Lower lobe of right lung (tissue), 2 donors: ENCODE data around the gene NUDT9. TPM values are rescaled to one million over a fixed set of nuclear protein-coding genes. Genes with fewer than 3 reads are reported as not detected.
"Not testable (repeated sequence)": the region's sequence is repeated elsewhere in the genome, so short reads cannot be mapped to it uniquely, and the experiment has no call there.

Experiments
- ATAC-seq, 2 donors: fragments of 200-7000 bp; cut with Tn5 transposase; one replicate each; pipeline ENCODE4 v1.9.1; 2020 to 2022; ENCODE audit warnings: mild to moderate bottlenecking in 2 of 2, moderate library complexity in 2 of 2
- DNase-seq: peaks from one replicate; pipeline ENCODE4 v3.0.0-alpha.2; 2020
- H3K27ac ChIP-seq: fragments of 200-600 bp; one replicate; pipeline ENCODE4 v1.8.0; 2022
- H3K27me3 ChIP-seq: fragments of 200-600 bp; one replicate; pipeline ENCODE4 v1.8.0; 2022; ENCODE audit warnings: low read depth
- H3K36me3 ChIP-seq: fragments of 200-600 bp; one replicate; pipeline ENCODE4 v1.8.0; 2022; ENCODE audit warnings: mild to moderate bottlenecking
- H3K4me1 ChIP-seq: fragments of 200-600 bp; one replicate; pipeline ENCODE4 v1.8.0; 2022
- H3K4me3 ChIP-seq: fragments of 200-600 bp; one replicate; pipeline ENCODE4 v1.8.0; 2022; ENCODE audit warnings: mild to moderate bottlenecking
- H3K9me3 ChIP-seq: fragments of 200-600 bp; one replicate; pipeline ENCODE4 v1.8.0; 2022
- CTCF ChIP-seq: fragments of 200-600 bp; IDR thresholded peaks from one replicate; pipeline ENCODE4 v1.8.0; 2022; ENCODE audit warnings: antibody characterized with exemption, mild to moderate bottlenecking
- intact Hi-C: fragments of 100-400 bp; cut with DNase I; formaldehyde crosslinking; loops from one replicate; pipeline ENCODE4 v1.11.0; 2022
- total RNA-seq: library from RNA; stranded (reverse); fragmentation: NEBNext Ultra II Directional; extraction: Animal tissue kit (Norgen Biotek cat#: 25700); gene quantifications from one replicate; pipeline ENCODE4 v1.2.1, GENCODE V29; 2021
- donor health status: DM: no; HTN: yes; CAD: no; lungs with severe emphysema.

The NUDT9 gene
- total RNA-seq, 1 donor from 2014 or later: 45.3 TPM

GRCh38 chr4:87406462-87406861 lies 15.9 kb upstream of the NUDT9 start:
- Histone ChIP-seq H3K9me3 (no peaks in the 10 kb centered on the region), H3K27me3 (no peaks in the 10 kb centered on the region), H3K36me3 (no peaks in the 10 kb centered on the region), H3K4me1 (no peaks in the 10 kb centered on the region), H3K27ac (no peak overlapping the region), H3K4me3 (no peak overlapping the region)
- DNase-seq (no peak), ATAC-seq (no peak)
- no peak for TF ChIP-seq CTCF
- intact Hi-C loops: no loop called here

- H3K9me3 ChIP-seq, H3K4me1 ChIP-seq, H3K4me3 ChIP-seq, H3K27ac ChIP-seq, H3K27me3 ChIP-seq, H3K36me3 ChIP-seq, intact Hi-C loops, ATAC-seq, DNase-seq: not testable (repeated sequence)
Observed at GRCh38 chr4:87406902-87407301, 15.5 kb upstream of the NUDT9 start.

DNA sequence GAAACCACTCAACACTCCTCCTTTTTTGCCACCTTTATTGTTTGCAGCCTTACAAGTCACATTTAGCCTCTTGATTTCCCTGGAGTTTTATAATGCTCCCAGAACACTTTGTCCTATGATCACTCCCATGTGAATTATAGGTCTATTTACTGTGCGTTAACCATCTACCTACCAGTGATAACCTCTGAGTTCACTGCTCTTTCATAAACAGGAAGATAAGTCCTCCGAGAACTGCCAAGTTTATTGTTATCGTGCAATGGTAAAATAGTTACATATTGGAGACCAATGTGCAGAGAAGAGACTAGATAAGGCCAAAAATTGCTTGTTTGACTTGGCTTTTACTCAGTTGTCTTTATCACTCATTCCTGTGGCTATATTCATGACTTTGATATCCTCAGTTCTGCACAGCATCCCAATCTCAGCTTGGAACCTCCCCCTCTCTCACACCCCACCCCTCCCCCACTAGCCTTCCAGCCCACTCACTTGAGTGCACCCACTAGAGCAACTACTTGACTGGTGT lies 12.9 kb upstream of the NUDT9 start:
- H3K9me3 ChIP-seq: no peaks in the 10 kb centered on the region
- ATAC-seq (no peak), DNase-seq (no peak)
- intact Hi-C loops: no loop called here
- no peaks in the 10 kb centered on the region for H3K4me1 ChIP-seq
- no peak overlapping the region for H3K27ac ChIP-seq
- H3K36me3 ChIP-seq: no peaks in the 10 kb centered on the region
- no peak for TF ChIP-seq CTCF
- no peak overlapping the region for H3K4me3 ChIP-seq
- H3K27me3 ChIP-seq: no peaks in the 10 kb centered on the region

- no peak for TF ChIP-seq CTCF
- H3K9me3 ChIP-seq: no peaks in the 10 kb centered on the region
- no peak overlapping the region for H3K27ac ChIP-seq
- intact Hi-C loops: no loop called here
- ATAC-seq (no peak), DNase-seq (no peak)
- no peaks in the 10 kb centered on the region for H3K4me1 ChIP-seq
- no peaks in the 10 kb centered on the region for H3K36me3 ChIP-seq
- H3K27me3 ChIP-seq: no peaks in the 10 kb centered on the region
- no peak overlapping the region for H3K4me3 ChIP-seq
Observed at GRCh38 chr4:87410157-87410556, 12.2 kb upstream of the NUDT9 start.

- intact Hi-C loops: no loop called here
- no peak for TF ChIP-seq CTCF
- Histone ChIP-seq H3K9me3 (no peaks in the 10 kb centered on the region), H3K27ac (no peak overlapping the region), H3K27me3 (no peaks in the 10 kb centered on the region), H3K4me1 (no peaks in the 10 kb centered on the region), H3K4me3 (no peak overlapping the region), H3K36me3 (no peaks in the 10 kb centered on the region)
- ATAC-seq (no peak), DNase-seq (no peak)
Observed at GRCh38 chr4:87410679-87411078, 11.7 kb upstream of the NUDT9 start.

DNA sequence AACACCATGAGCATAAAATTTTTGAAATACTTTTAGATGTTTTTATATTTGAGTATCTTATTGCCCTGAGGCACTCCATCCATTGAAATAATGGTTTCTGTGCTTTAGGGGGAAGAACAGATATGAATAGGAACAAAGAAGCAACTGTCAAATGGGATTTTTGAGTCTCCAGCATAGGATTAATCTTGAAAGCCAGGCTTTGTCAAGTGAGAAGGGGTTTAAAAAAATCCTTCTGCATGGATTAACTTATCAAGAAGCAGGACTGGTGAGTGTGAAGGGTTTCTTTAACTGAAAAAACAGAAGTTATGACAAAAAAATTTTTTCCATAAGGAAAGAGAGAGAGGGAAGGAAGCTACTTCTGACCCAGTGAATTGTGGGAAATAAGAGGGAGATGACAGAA lies 7.6 kb upstream of the NUDT9 start:
- H3K9me3 ChIP-seq: no peaks in the 10 kb centered on the region
- no peak overlapping the region for H3K4me3 ChIP-seq
- H3K27ac ChIP-seq: no peak overlapping the region
- ATAC-seq: no peak
- intact Hi-C loops: no loop called here
- H3K4me1 ChIP-seq: no peaks in the 10 kb centered on the region
- no peaks in the 10 kb centered on the region for H3K36me3 ChIP-seq
- TF ChIP-seq CTCF: no peak
- H3K27me3 ChIP-seq: no peaks in the 10 kb centered on the region
- DNase-seq: no peak
